Heart right ventricle (tissue), 16 donors: Measurements from ENCODE around the gene EVA1B. TPM values are rescaled to one million over a fixed set of nuclear protein-coding genes. Genes with fewer than 3 reads are reported as not detected.
A peak's percentile ranks its signal among the peaks of the same experiment; 100 is the strongest.

Source experiments
- ATAC-seq, 8 donors: fragments of 200-7000 bp; cut with Tn5 transposase; one replicate each; pipeline ENCODE4 v1.9.1; 2020; ENCODE audit warnings: mild to moderate bottlenecking in 8 of 8, moderate library complexity in 8 of 8, moderate number of reproducible peaks in 1 of 8
- DNase-seq, 2 donors: peaks; one replicate each; pipeline ENCODE4 v3.0.0-alpha.2; 2020
- H3K27ac ChIP-seq, 10 donors: fragments of 200-600 bp; sonication (generic) in 2 of 10; one replicate each; pipeline versions ENCODE4 v1.5.0 to v1.8.0; 2020 to 2022; ENCODE audit warnings: mild to moderate bottlenecking in 3 of 10
- H3K27me3 ChIP-seq, 7 donors: fragments of 200-600 bp; one replicate each; pipeline ENCODE4 v1.8.0; 2021 to 2022; ENCODE audit warnings: mild to moderate bottlenecking in 2 of 7
- H3K36me3 ChIP-seq, 9 donors: fragments of 200-600 bp; sonication (generic) in 1 of 9; one replicate each; pipeline versions ENCODE4 v1.5.0 to v1.8.0; 2020 to 2022; ENCODE audit warnings: mild to moderate bottlenecking in 2 of 9
- H3K4me1 ChIP-seq, 9 donors: fragments of 200-600 bp; sonication (generic) in 1 of 9; one replicate each; pipeline versions ENCODE4 v1.5.0 to v1.8.0; 2020 to 2022; ENCODE audit warnings: mild to moderate bottlenecking in 4 of 9
- H3K4me3 ChIP-seq, 10 donors: fragments of 200-600 bp; sonication (generic) in 2 of 10; one replicate each; pipeline versions ENCODE4 v1.5.0 to v1.8.0; 2020 to 2022; ENCODE audit warnings: mild to moderate bottlenecking in 7 of 10, moderate library complexity in 2 of 10
- H3K9me3 ChIP-seq, 11 donors: fragments of 200-600 bp in 10 of 11; sonication (generic) in 2 of 11; one replicate each; pipeline versions ENCODE4 v1.5.0 to v1.8.0; 2013 to 2022; ENCODE audit warnings: mild to moderate bottlenecking in 2 of 11, control low read depth in 1 of 11, moderate library complexity in 1 of 11
- WGBS, 2 donors: extraction: QIAGEN DNeasy Blood & Tissue Kit; methylation state at CpG; one replicate each; pipeline ENCODE4 v1.1.7; 2013; ENCODE audit warnings: inconsistent platforms in 1 of 2; 5-methylcytosine and 5-hydroxymethylcytosine counted together
- intact Hi-C, 10 donors: fragments of 100-400 bp; cut with DNase I; formaldehyde crosslinking; loops; one replicate each; pipeline versions ENCODE4 v1.11.1 to v1.14.2; 2022
- polyA plus RNA-seq, 2 donors: library from polyadenylated mRNA; stranded (reverse); fragments of 200-250 nt; gene quantifications; one replicate each; pipeline ENCODE4 v1.2.3, GENCODE V29; 2013
- total RNA-seq, 10 donors: library from RNA; stranded (reverse); fragmentation: NEBNext Ultra II Directional in 3 of 10; extraction: Animal tissue kit (Norgen Biotek cat#: 25700) in 3 of 10; gene quantifications; one replicate each; pipeline versions ENCODE4 v1.2.1 to v1.2.4, GENCODE V29; 2021 to 2023
- TF ChIP-seq, protein P1 (sequence below), 9 donors: fragments of 200-600 bp; sonication (generic) in 2 of 9; IDR thresholded peaks; one replicate each; pipeline versions ENCODE4 v1.5.0 to v1.8.0; 2021 to 2022; ENCODE audit warnings: antibody characterized with exemption in 9 of 9, mild to moderate bottlenecking in 5 of 9, moderate library complexity in 1 of 9
- donor health status: Arrhythmogenic right ventricular cardiomyopathy.
- donor health status: ischemic (EF 13 %, LVEDD 7.1; RV severe dilation, severe dysfunction).
- donor health status: healthy with polysubstance abuse.
- donor health status: DM: no; HTN: yes; CAD: no.
- donor health status: DM: no; HTN: no; CAD: no.
- donor health status: ischemic (EF 25% LVEDD 6.9; RV normal size, moderate dysfunction).
- donor health status: ischemic (EF 25% LVEDD 5.7; RV mildly dilated, moderate dysfunction).
- donor health status: healthy.
- donor health status: DM: yes; HTN: yes; CAD: no.
- donor health status: Ischemic cardiomyopathy.
- donor health status: ischemic (EF 35%, LVEDD 5.7; RV mildly dilated, moderate dysfunction).
- donor health status: nonischemic (EF 11% LVEDD 7.7; RV severe dilation, severe dysfunction).
- donor health status: DM: yes; HTN: yes; CAD: no.
- donor health status: PGD.
- donor health status: ischemic (EF 29% LVEDD 5.4; RV normal size, mild dysfunction).
- donor health status: nonischemic (EF 23%, LVEDD 6.1; RV moderate dilation, normal function).

The EVA1B gene
- total and polyA plus RNA-seq, 12 donors: 4.6 to 38.9 (median 7.2) TPM

- peak overlapping the region; percentile 48 to 91 (median 80) for H3K27ac ChIP-seq
- TF ChIP-seq, protein P1, sequence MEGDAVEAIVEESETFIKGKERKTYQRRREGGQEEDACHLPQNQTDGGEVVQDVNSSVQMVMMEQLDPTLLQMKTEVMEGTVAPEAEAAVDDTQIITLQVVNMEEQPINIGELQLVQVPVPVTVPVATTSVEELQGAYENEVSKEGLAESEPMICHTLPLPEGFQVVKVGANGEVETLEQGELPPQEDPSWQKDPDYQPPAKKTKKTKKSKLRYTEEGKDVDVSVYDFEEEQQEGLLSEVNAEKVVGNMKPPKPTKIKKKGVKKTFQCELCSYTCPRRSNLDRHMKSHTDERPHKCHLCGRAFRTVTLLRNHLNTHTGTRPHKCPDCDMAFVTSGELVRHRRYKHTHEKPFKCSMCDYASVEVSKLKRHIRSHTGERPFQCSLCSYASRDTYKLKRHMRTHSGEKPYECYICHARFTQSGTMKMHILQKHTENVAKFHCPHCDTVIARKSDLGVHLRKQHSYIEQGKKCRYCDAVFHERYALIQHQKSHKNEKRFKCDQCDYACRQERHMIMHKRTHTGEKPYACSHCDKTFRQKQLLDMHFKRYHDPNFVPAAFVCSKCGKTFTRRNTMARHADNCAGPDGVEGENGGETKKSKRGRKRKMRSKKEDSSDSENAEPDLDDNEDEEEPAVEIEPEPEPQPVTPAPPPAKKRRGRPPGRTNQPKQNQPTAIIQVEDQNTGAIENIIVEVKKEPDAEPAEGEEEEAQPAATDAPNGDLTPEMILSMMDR (IDR thresholded peaks at IDR 0.05): no peak
- intact Hi-C loops: loop anchor here in 4 of 10 donors (5.0 to 10.0 kb wide), 3 partner anchors 58 to 108 kb away; no protein-coding TSS in a partner anchor
- DNase-seq: peak; percentile 91 to 93
- peak overlapping the region; percentile 65 to 98 (median 84) for H3K4me3 ChIP-seq
- peak; percentile 97 to 99 (median 98) for ATAC-seq
- H3K27me3 ChIP-seq: no peaks in the 10 kb centered on the region
- peaks cover 0 to 51% (median 26%) of the 10 kb centered on the region in 9 donors for H3K36me3 ChIP-seq
- 2% methylated on average over 44 to 46 of the region's 46 CpGs for WGBS, 2 donors
- no peaks in the 10 kb centered on the region for H3K9me3 ChIP-seq
- H3K4me1 ChIP-seq: peaks cover 4 to 33% (median 18%) of the 10 kb centered on the region in 9 donors
Observed at GRCh38 chr1:36306902-36307456, 16.5 kb downstream of the EVA1B start.

DNA sequence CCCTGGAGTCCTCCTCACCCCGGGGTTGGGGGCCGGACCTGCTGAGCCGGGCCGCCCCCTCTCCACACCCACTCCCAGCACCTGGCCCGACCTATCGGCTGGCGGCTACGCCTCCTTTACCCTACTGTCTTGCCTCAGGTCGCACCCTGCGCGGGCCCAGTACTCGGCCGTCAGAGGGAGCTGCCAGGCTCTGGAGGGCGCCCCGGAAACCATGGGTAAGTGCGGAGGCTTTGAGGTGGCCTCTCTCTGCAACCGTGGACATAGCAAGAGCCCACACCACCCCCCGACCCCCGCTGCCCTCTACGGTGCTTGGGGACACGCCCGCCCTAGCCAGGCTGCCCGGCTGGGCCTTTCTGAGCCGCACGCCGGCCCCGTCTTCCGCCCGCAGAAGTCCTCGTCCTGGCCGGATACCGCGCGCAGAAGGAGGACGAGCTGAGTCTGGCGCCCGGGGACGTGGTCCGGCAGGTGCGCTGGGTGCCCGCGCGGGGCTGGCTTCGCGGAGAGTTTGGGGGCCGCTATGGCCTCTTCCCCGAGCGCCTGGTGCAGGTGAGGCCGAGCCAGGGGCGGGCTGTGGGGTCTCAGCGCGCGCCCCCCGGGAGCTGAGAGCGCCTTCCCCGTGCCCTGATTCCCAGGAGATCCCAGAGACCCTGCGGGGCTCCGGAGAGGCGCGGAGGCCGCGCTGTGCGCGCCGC lies 17.1 kb downstream of the EVA1B start, which contains the start of gene SH3D21:
SH3D21 (plus strand) TSS at position 159 of the 692 bp plus-strand sequence; CDS start at position 212, 53 bp downstream.
- intact Hi-C loops: loop anchor here in 4 of 10 donors (5.0 to 10.0 kb wide), 3 partner anchors 58 to 108 kb away; no protein-coding TSS in a partner anchor
- Histone ChIP-seq H3K36me3 (peaks cover 0 to 52% (median 32%) of the 10 kb centered on the region in 9 donors), H3K27me3 (no peaks in the 10 kb centered on the region), H3K9me3 (no peaks in the 10 kb centered on the region), H3K27ac (peak within 1 kb of the TSS; percentile 48 to 91 (median 80)), H3K4me1 (peaks cover 4 to 33% (median 18%) of the 10 kb centered on the region in 9 donors), H3K4me3 (peak within 1 kb of the TSS; percentile 65 to 98 (median 84))
- 4 to 5% methylated on average over 62 to 65 of the region's 65 CpGs for WGBS, 2 donors
- ATAC-seq: peak; percentile 43 to 68 (median 50)
- TF ChIP-seq, protein P1 (IDR thresholded peaks at IDR 0.05): peak in 3 of 9 donors; percentile 38 to 40 (median 40)
- DNase-seq: peak; percentile 36 to 48

DNA sequence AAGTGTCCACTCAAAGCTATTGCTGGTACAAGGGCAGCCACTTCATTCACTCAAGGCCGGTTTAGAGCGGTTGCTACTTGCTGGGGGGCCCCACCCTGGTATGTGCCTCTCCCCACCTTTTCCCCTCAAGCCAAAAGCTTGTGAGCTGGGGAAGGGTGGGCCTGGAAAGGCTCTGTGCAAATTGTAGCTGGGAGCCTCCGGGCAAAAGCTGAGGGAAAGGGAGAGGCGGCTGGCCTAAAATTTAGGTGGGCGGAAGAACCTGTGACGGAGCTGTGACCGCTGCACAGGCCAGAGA lies 17.6 kb downstream of the EVA1B start:
- no peaks in the 10 kb centered on the region for H3K27me3 ChIP-seq
- no peak for ATAC-seq
- intact Hi-C loops: loop anchor here in 4 of 10 donors (5.0 to 10.0 kb wide), 3 partner anchors 59 to 109 kb away; no protein-coding TSS in a partner anchor

More for the DNA sequence above, 17.6 kb downstream of the EVA1B start:
- TF ChIP-seq, protein P1 (IDR thresholded peaks at IDR 0.05): no peak
- Histone ChIP-seq H3K36me3 (peaks cover 0 to 56% (median 37%) of the 10 kb centered on the region in 9 donors), H3K27ac (peak overlapping the region in 9 of 10 donors; percentile 76 to 91 (median 80)), H3K4me1 (peaks cover 4 to 34% (median 18%) of the 10 kb centered on the region in 9 donors), H3K9me3 (no peaks in the 10 kb centered on the region), H3K4me3 (peak overlapping the region in 8 of 10 donors; percentile 65 to 98 (median 84))
- WGBS, 2 donors: 72 to 74% methylated on average over 7 of the region's 7 CpGs
- DNase-seq: no peak
